GM23248 (cell line): Measurements from ENCODE around the gene NOC2L. TPM values are rescaled to one million over a fixed set of nuclear protein-coding genes. Genes with fewer than 3 reads are reported as not detected.

Experiments
- DNase-seq: peaks from one replicate; pipeline ENCODE4 v3.0.0-alpha.2; 2015
- H2AFZ ChIP-seq: fragments of 200-600 bp; sonication (generic); 2 replicates; pipeline ENCODE4 v1.6.1; 2016; ENCODE audit warnings: antibody characterized with exemption
- H3F3A ChIP-seq: fragments of 200-600 bp; sonication (generic); 2 replicates; pipeline ENCODE4 v1.6.1; 2016; ENCODE audit warnings: mild to moderate bottlenecking, antibody characterized with exemption, mixed run types; ENCODE audit not compliant: insufficient read depth
- H3K27ac ChIP-seq: fragments of 200-600 bp; sonication (generic); 2 replicates; pipeline ENCODE4 v1.5.1; 2016; ENCODE audit warnings: mild to moderate bottlenecking
- H3K27me3 ChIP-seq: fragments of 200-600 bp; sonication (generic); replicated peaks from 2 replicates; pipeline ENCODE4 v1.6.1; 2016; ENCODE audit warnings: mild to moderate bottlenecking; ENCODE audit not compliant: insufficient read depth
- H3K36me3 ChIP-seq: fragments of 200-600 bp; sonication (generic); 2 replicates; pipeline ENCODE4 v1.6.1; 2016; ENCODE audit warnings: low read depth, mild to moderate bottlenecking
- H3K4me1 ChIP-seq: fragments of 200-600 bp; sonication (generic); 2 replicates; pipeline ENCODE4 v1.6.1; 2016; ENCODE audit warnings: mild to moderate bottlenecking; ENCODE audit not compliant: insufficient read depth
- H3K4me2 ChIP-seq: fragments of 200-600 bp; sonication (generic); one replicate; pipeline ENCODE4 v1.6.1; 2016; ENCODE audit warnings: mild to moderate bottlenecking; ENCODE audit not compliant: unreplicated experiment
- H3K4me3 ChIP-seq: fragments of 200-600 bp; sonication (generic); 2 replicates; pipeline ENCODE4 v1.5.1; 2016; ENCODE audit warnings: mild to moderate bottlenecking
- H3K79me2 ChIP-seq: fragments of 200-600 bp; sonication (generic); 2 replicates; pipeline ENCODE4 v1.6.1; 2016; ENCODE audit warnings: mild to moderate bottlenecking; ENCODE audit not compliant: insufficient read depth
- H3K9ac ChIP-seq: fragments of 200-600 bp; sonication (generic); 2 replicates; pipeline ENCODE4 v1.6.1; 2016; ENCODE audit warnings: mild to moderate bottlenecking
- H3K9me2 ChIP-seq: fragments of 200-600 bp; sonication (generic); 2 replicates; pipeline ENCODE4 v1.6.1; 2016; ENCODE audit warnings: mixed run types, mild to moderate bottlenecking, moderate library complexity; ENCODE audit not compliant: insufficient read depth
- H3K9me3 ChIP-seq: fragments of 200-600 bp; sonication (generic); one replicate; pipeline ENCODE4 v1.6.1; 2017; ENCODE audit warnings: low read depth
- H4K20me1 ChIP-seq: fragments of 200-600 bp; sonication (generic); 2 replicates; pipeline ENCODE4 v1.6.0; 2016; ENCODE audit not compliant: insufficient read depth
- EZH2 ChIP-seq: fragments of 200-600 bp; sonication (generic); IDR thresholded peaks from 2 replicates; pipeline ENCODE4 v1.6.1; 2018; ENCODE audit warnings: antibody characterized with exemption, mild to moderate bottlenecking; ENCODE audit not compliant: insufficient read depth, poor library complexity, severe bottlenecking
- EZH2phosphoT487 ChIP-seq: fragments of 200-600 bp; sonication (generic); IDR thresholded peaks from 2 replicates; pipeline ENCODE4 v1.6.1; 2018; ENCODE audit warnings: antibody characterized with exemption, moderate library complexity, mild to moderate bottlenecking, low read depth; ENCODE audit not compliant: insufficient read depth
- WGBS, 2 experiments: methylation state at CpG; one replicate each; pipeline ENCODE4 v1.1.6; 2015 to 2017; ENCODE audit warnings: low lambda C conversion rate in 2 of 2, low coverage in 1 of 2; ENCODE audit errors: missing lambda C conversion rate in 2 of 2; 5-methylcytosine and 5-hydroxymethylcytosine counted together
- in situ Hi-C: fragments of 300-500 bp; cut with MboI; formaldehyde crosslinking; loops from 2 replicates; pipeline ENCODE4 v1.15.0; 2020
- polyA plus RNA-seq: library from polyadenylated mRNA; unstranded; fragments of >200 nt; fragmentation: Nextera tagmentation; extraction: Ambion mirVana; gene quantifications from 2 replicates; pipeline ENCODE4 v1.2.1, GENCODE V29; 2016
- total RNA-seq: library from RNA; depleted of rRNA; stranded (reverse); fragments of >200 nt; shearing (Covaris generic); gene quantifications from 2 replicates; pipeline ENCODE4 v1.2.3, GENCODE V29; 2014

The NOC2L gene
- total and polyA plus RNA-seq, 2 experiments from 2014 or later: 64.0 to 67.3 TPM

- in situ Hi-C loops: no loop called here
- Histone ChIP-seq H3K4me1 (peaks cover 11% of the 10 kb centered on the region; the same call in 1 of the 2 replicates), H3K79me2 (peaks cover 35% of the 10 kb centered on the region), H3K4me3 (peak within 1 kb of the TSS; percentile 77), H3F3A (no peaks in the 10 kb centered on the region), H4K20me1 (no peaks in the 10 kb centered on the region), H3K9ac (peak within 1 kb of the TSS; percentile 82), H3K27ac (no peak within 1 kb of the TSS), H3K9me2 (no peaks in the 10 kb centered on the region), H2AFZ (peak within 1 kb of the TSS; percentile 82), H3K27me3 (no peaks in the 10 kb centered on the region), H3K9me3 (no peaks in the 10 kb centered on the region), H3K4me2 (peak within 1 kb of the TSS; percentile 86), H3K36me3 (no peaks in the 10 kb centered on the region; the same call in 1 of the 2 replicates)
- peak; percentile 84 for DNase-seq
- WGBS, 2 experiments: 2 to 3% methylated on average over 5 to 46 of the region's 109 CpGs
- TF ChIP-seq EZH2 (no peak), EZH2phosphoT487 (no peak)
These were observed 1.5 kb upstream of the NOC2L start, which contains the start of gene KLHL17 for GRCh38 chr1:960363-961131. Gene KLHL17 (plus strand): TSS chr1:960584. CDS start chr1:960694, 110 bp downstream.

- TF ChIP-seq EZH2: no peak
- no peak for TF ChIP-seq EZH2phosphoT487
- Histone ChIP-seq H3K4me2 (peak overlapping the region; percentile 57), H3K4me3 (peak overlapping the region; percentile 77), H3K4me1 (peaks cover 11% of the 10 kb centered on the region; the same call in 1 of the 2 replicates), H3K27ac (no peak overlapping the region), H3F3A (no peaks in the 10 kb centered on the region), H3K9ac (peak overlapping the region; percentile 82), H3K9me2 (no peaks in the 10 kb centered on the region), H3K9me3 (no peaks in the 10 kb centered on the region), H3K36me3 (no peaks in the 10 kb centered on the region; the same call in 1 of the 2 replicates), H3K27me3 (no peaks in the 10 kb centered on the region), H2AFZ (peak overlapping the region; percentile 82), H4K20me1 (no peaks in the 10 kb centered on the region), H3K79me2 (peaks cover 35% of the 10 kb centered on the region)
- in situ Hi-C loops: no loop called here
- WGBS, 2 experiments: 28 to 32% methylated on average over 17 to 57 of the region's 57 CpGs
- DNase-seq: no peak
These were observed 791 bp upstream of the NOC2L start for GRCh38 chr1:959731-960362.

GRCh38 chr1:956636-957035, 2.4 kb downstream of the NOC2L start:
- no peak for DNase-seq
- no peak overlapping the region for H3K4me2 ChIP-seq
- peaks cover 34% of the 10 kb centered on the region for H3K79me2 ChIP-seq
- H3K27me3 ChIP-seq: no peaks in the 10 kb centered on the region
- peaks cover 11% of the 10 kb centered on the region; the same call in 1 of the 2 replicates for H3K4me1 ChIP-seq
- WGBS, 2 experiments: 93 to 95% methylated on average over 9 to 11 of the region's 11 CpGs
- no peak for TF ChIP-seq EZH2
- TF ChIP-seq EZH2phosphoT487: no peak
- no peak overlapping the region for H2AFZ ChIP-seq
- no peaks in the 10 kb centered on the region; the same call in 1 of the 2 replicates for H3K36me3 ChIP-seq
- H3F3A ChIP-seq: no peaks in the 10 kb centered on the region
- no peaks in the 10 kb centered on the region for H3K9me3 ChIP-seq
- no peaks in the 10 kb centered on the region for H3K9me2 ChIP-seq
- no peak overlapping the region for H3K4me3 ChIP-seq
- H3K27ac ChIP-seq: no peak overlapping the region
- no peaks in the 10 kb centered on the region for H4K20me1 ChIP-seq
- in situ Hi-C loops: no loop called here
- no peak overlapping the region for H3K9ac ChIP-seq

- no peaks in the 10 kb centered on the region for H3K27me3 ChIP-seq
- H3K9ac ChIP-seq: no peak overlapping the region
- no peak for TF ChIP-seq EZH2phosphoT487
- no peak for TF ChIP-seq EZH2
- H3K4me2 ChIP-seq: no peak overlapping the region
- H3K9me2 ChIP-seq: no peaks in the 10 kb centered on the region
- H3F3A ChIP-seq: no peaks in the 10 kb centered on the region
- peaks cover 30% of the 10 kb centered on the region for H3K79me2 ChIP-seq
- peaks cover 11% of the 10 kb centered on the region; the same call in 1 of the 2 replicates for H3K4me1 ChIP-seq
- no peak overlapping the region for H3K4me3 ChIP-seq
- H3K27ac ChIP-seq: no peak overlapping the region
- no peaks in the 10 kb centered on the region; the same call in 1 of the 2 replicates for H3K36me3 ChIP-seq
- no peaks in the 10 kb centered on the region for H3K9me3 ChIP-seq
- H2AFZ ChIP-seq: no peak overlapping the region
- DNase-seq: no peak
- 94 to 98% methylated on average over 5 to 6 of the region's 6 CpGs for WGBS, 2 experiments
- H4K20me1 ChIP-seq: no peaks in the 10 kb centered on the region
- in situ Hi-C loops: no loop called here
These were observed 3.6 kb downstream of the NOC2L start for GRCh38 chr1:955474-955873.
